ENCODE results near the gene NLGN4X.

NLGN4X gene

GRCh38 chrX:6074532-6074931 is 154.1 kb downstream of the NLGN4X start:
- Histone ChIP-seq H3K4me2 (ENCODE audit: low read depth, low read length) (no peak overlapping the region), H3F3A (ENCODE audit: insufficient read depth, low read length) (no peaks in the 10 kb centered on the region), H3K9me2 (replicated peaks; ENCODE audit: insufficient read depth, low read length) (no peaks in the 10 kb centered on the region), H3K4me1 (ENCODE audit: low read length) (no peaks in the 10 kb centered on the region), H4K20me1 (ENCODE audit: insufficient read depth, low read length) (no peaks in the 10 kb centered on the region), H3K9me3 (replicated peaks; ENCODE audit: insufficient read depth, low read length) (no peaks in the 10 kb centered on the region), H3K27ac (ENCODE audit: low read length) (no peak overlapping the region), H3K79me2 (ENCODE audit: low read length) (no peaks in the 10 kb centered on the region), H3K9ac (ENCODE audit: low read length) (no peak overlapping the region), H3K36me3 (replicated peaks; ENCODE audit: insufficient read depth, low read length) (no peaks in the 10 kb centered on the region), H3K4me3 (ENCODE audit: low read length) (no peak overlapping the region), H3K27me3 (replicated peaks; ENCODE audit: insufficient read depth, low read length) (no peaks in the 10 kb centered on the region), H2AFZ (ENCODE audit: low read length) (no peak overlapping the region)
- DNase-seq, result no peak
- TF ChIP-seq EZH2phosphoT487 (IDR thresholded peaks at IDR 0.05; ENCODE audit: low read length) (no peak), CTCF (IDR thresholded peaks at IDR 0.05; ENCODE audit: low read length) (no peak), EZH2 (optimal IDR thresholded peaks at IDR 0.05; ENCODE audit: low read depth, low read length) (no peak)

- Histone ChIP-seq H3K4me2 (ENCODE audit: low read depth, low read length) (no peak overlapping the region), H3K27me3 (replicated peaks; ENCODE audit: insufficient read depth, low read length) (no peaks in the 10 kb centered on the region), H3K9ac (ENCODE audit: low read length) (no peak overlapping the region), H3K79me2 (ENCODE audit: low read length) (no peaks in the 10 kb centered on the region), H3K9me2 (replicated peaks; ENCODE audit: insufficient read depth, low read length) (no peaks in the 10 kb centered on the region), H3K4me3 (ENCODE audit: low read length) (no peak overlapping the region), H3K9me3 (replicated peaks; ENCODE audit: insufficient read depth, low read length) (no peaks in the 10 kb centered on the region), H3F3A (ENCODE audit: insufficient read depth, low read length) (no peaks in the 10 kb centered on the region), H4K20me1 (ENCODE audit: insufficient read depth, low read length) (no peaks in the 10 kb centered on the region), H2AFZ (ENCODE audit: low read length) (no peak overlapping the region), H3K4me1 (ENCODE audit: low read length) (no peaks in the 10 kb centered on the region), H3K27ac (ENCODE audit: low read length) (no peak overlapping the region), H3K36me3 (replicated peaks; ENCODE audit: insufficient read depth, low read length) (no peaks in the 10 kb centered on the region)
- TF ChIP-seq CTCF (IDR thresholded peaks at IDR 0.05; ENCODE audit: low read length) (no peak), EZH2phosphoT487 (IDR thresholded peaks at IDR 0.05; ENCODE audit: low read length) (no peak), EZH2 (optimal IDR thresholded peaks at IDR 0.05; ENCODE audit: low read depth, low read length) (no peak)
- no peak for DNase-seq
These were observed 156.9 kb downstream of the NLGN4X start for GRCh38 chrX:6071731-6072130.

GRCh38 chrX:6067600-6067999 is 161.1 kb downstream of the NLGN4X start:
- H3K9me3 ChIP-seq (replicated peaks; ENCODE audit: insufficient read depth, low read length), result no peaks in the 10 kb centered on the region

More at GRCh38 chrX:6067600-6067999, 161.1 kb downstream of the NLGN4X start:
- no peak overlapping the region for H3K4me2 ChIP-seq (ENCODE audit: low read depth, low read length)
- no peak for DNase-seq
- no peak overlapping the region for H3K27ac ChIP-seq (ENCODE audit: low read length)
- H2AFZ ChIP-seq (ENCODE audit: low read length), result no peak overlapping the region
- no peaks in the 10 kb centered on the region for H4K20me1 ChIP-seq (ENCODE audit: insufficient read depth, low read length)
- H3K9me2 ChIP-seq (replicated peaks; ENCODE audit: insufficient read depth, low read length), result no peaks in the 10 kb centered on the region
- TF ChIP-seq EZH2phosphoT487 (IDR thresholded peaks at IDR 0.05; ENCODE audit: low read length), result no peak
- TF ChIP-seq EZH2 (optimal IDR thresholded peaks at IDR 0.05; ENCODE audit: low read depth, low read length), result no peak
- no peak for TF ChIP-seq CTCF (IDR thresholded peaks at IDR 0.05; ENCODE audit: low read length)
- no peaks in the 10 kb centered on the region for H3K4me1 ChIP-seq (ENCODE audit: low read length)
- no peaks in the 10 kb centered on the region for H3F3A ChIP-seq (ENCODE audit: insufficient read depth, low read length)
- no peaks in the 10 kb centered on the region for H3K79me2 ChIP-seq (ENCODE audit: low read length)
- no peaks in the 10 kb centered on the region for H3K36me3 ChIP-seq (replicated peaks; ENCODE audit: insufficient read depth, low read length)
- no peak overlapping the region for H3K4me3 ChIP-seq (ENCODE audit: low read length)
- H3K27me3 ChIP-seq (replicated peaks; ENCODE audit: insufficient read depth, low read length), result no peaks in the 10 kb centered on the region
- H3K9ac ChIP-seq (ENCODE audit: low read length), result no peak overlapping the region
